Activated T-cell treated with anti-CD3 and anti-CD28 coated beads, Interleukin-2, amount 50 U/mL, for 72 hours (primary cell): Measurements from ENCODE around the gene MAGT1. TPM values are rescaled to one million over a fixed set of nuclear protein-coding genes. Genes with fewer than 3 reads are reported as not detected.

ENCODE experiments used
- ATAC-seq, 2 donors: fragments of 150-1000 bp; cut with Tn5 transposase; replicated peaks in 1 of 2; 2 replicates each; pipeline ENCODE4 v1.10.0; 2021; ENCODE audit warnings: moderate library complexity in 2 of 2, mild to moderate bottlenecking in 1 of 2
- DNase-seq, 2 donors: peaks; one replicate each; pipeline ENCODE4 v3.0.0; 2021 to 2022; ENCODE audit warnings: mixed read lengths in 1 of 2
- H3K27ac Mint-ChIP-seq: one replicate; pipeline ENCODE4 v1.8.0; 2022; ENCODE audit warnings: mild to moderate bottlenecking, moderate library complexity, mixed read lengths
- H3K27me3 Mint-ChIP-seq: one replicate; pipeline ENCODE4 v1.8.0; 2022; ENCODE audit warnings: low read depth, mixed read lengths
- H3K36me3 Mint-ChIP-seq, 2 donors: one replicate each; pipeline ENCODE4 v1.8.0; 2022; ENCODE audit warnings: mixed read lengths in 2 of 2, mild to moderate bottlenecking in 1 of 2; ENCODE audit not compliant: insufficient read depth in 2 of 2
- H3K4me1 Mint-ChIP-seq: one replicate; pipeline ENCODE4 v1.8.0; 2022; ENCODE audit warnings: low read depth, mixed read lengths
- H3K4me3 Mint-ChIP-seq, 2 donors: one replicate each; pipeline ENCODE4 v1.8.0; 2022; ENCODE audit warnings: mild to moderate bottlenecking in 2 of 2, mixed read lengths in 2 of 2, moderate library complexity in 2 of 2
- H3K9me3 Mint-ChIP-seq, 2 donors: one replicate each; pipeline ENCODE4 v1.8.0; 2022; ENCODE audit warnings: mixed read lengths in 2 of 2
- total RNA-seq, 2 donors: library from RNA; stranded (reverse); gene quantifications; one replicate each; pipeline ENCODE4 v1.2.3, GENCODE V29; 2022

The MAGT1 gene
- total RNA-seq, 2 donors from 2014 or later, result 29.6 to 35.0 TPM

DNA sequence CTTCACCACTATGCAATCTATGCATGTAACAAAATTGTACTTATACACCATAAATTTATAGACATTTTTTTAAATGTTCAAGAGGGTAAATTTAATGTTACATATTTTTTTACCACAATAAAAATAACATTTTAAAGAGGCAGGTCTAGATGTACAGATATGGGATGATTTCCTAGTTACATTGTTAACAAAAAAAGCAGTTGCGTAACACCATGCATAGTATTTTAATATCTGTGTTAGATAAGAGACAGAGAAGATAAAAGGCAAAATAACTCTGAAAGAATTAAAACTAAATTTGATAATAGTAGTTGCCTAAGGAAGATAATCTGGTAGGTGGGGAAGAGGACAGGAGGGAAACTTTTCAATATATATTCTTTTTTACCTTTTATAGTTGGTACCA lies 100.1 kb downstream of the MAGT1 start:
- DNase-seq, result no peak
- Mint-ChIP-seq H3K27me3 (no peaks in the 10 kb centered on the region), H3K36me3 (no peaks in the 10 kb centered on the region), H3K4me1 (no peaks in the 10 kb centered on the region), H3K27ac (no peak overlapping the region), H3K9me3 (no peaks in the 10 kb centered on the region), H3K4me3 (no peak overlapping the region)
- no peak for ATAC-seq

DNA sequence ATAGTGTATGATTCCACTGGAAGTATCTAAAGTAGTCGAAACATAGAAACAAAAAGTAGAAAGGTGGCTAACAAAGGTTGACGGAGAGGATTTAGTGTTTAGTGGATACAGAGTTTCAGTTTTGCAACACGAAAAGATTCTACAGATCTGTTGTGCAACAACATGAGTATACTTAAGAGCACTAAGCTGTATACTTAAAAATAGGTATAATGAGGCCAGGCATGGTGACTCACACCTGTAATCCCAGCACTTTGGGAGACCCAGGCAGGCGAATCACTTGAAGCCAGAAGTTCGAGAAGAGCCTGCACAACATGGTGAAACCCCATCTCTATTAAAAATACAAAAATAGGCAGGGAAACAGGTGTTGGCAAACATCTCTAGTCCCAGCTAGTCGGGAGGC lies 101.3 kb downstream of the MAGT1 start:
- H3K36me3 Mint-ChIP-seq, result no peaks in the 10 kb centered on the region
- no peak for ATAC-seq
- no peaks in the 10 kb centered on the region for H3K9me3 Mint-ChIP-seq
- H3K4me1 Mint-ChIP-seq, result no peaks in the 10 kb centered on the region
- no peak overlapping the region for H3K4me3 Mint-ChIP-seq
- DNase-seq, result no peak
- no peaks in the 10 kb centered on the region for H3K27me3 Mint-ChIP-seq
- no peak overlapping the region for H3K27ac Mint-ChIP-seq

DNA sequence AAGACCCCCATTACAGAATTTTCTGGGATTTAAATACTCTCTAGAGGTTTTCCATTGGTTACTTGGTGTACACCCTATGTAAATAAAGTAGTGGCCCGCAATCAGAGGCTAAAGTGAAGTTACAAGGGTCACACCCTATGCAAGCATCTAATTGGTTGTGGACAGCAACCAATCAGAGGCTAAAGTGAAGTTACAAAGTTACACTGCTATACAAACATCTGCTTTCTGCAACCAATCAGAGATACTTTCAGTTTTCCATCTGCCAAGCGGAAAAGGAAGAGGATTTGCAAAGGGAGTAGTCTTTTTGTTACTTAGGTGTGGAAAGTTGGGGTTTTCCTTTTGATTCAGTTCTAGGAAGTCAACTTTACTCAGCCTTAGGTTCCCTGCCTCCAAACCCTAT lies 107.2 kb downstream of the MAGT1 start:
- peak in 1 of 2 donors; percentile 13 for DNase-seq
- H3K36me3 Mint-ChIP-seq, result peaks cover 2% of the 10 kb centered on the region in 2 donors
- H3K9me3 Mint-ChIP-seq, result no peaks in the 10 kb centered on the region
- H3K27me3 Mint-ChIP-seq, result no peaks in the 10 kb centered on the region
- H3K27ac Mint-ChIP-seq, result peak overlapping the region; percentile 75
- peak; percentile 50 to 59 for ATAC-seq
- peaks cover 5% of the 10 kb centered on the region for H3K4me1 Mint-ChIP-seq
- peak overlapping the region; percentile 63 to 90 for H3K4me3 Mint-ChIP-seq

DNA sequence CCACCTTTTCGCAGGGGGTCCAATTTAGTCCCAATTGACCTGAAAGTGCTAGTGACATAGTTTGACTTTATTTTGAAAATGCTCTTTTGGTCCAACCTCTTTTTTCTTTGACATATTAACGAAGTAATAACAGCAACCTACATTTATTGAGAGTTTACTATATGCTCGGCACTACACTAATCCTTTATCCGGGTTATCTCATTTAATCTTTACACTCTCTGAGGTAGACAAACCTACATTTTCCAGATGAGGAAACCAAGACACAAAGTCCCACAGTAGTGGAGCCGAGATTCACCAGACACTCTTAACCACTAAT lies 108.9 kb downstream of the MAGT1 start:
- peaks cover 2% of the 10 kb centered on the region in 2 donors for H3K36me3 Mint-ChIP-seq
- peak overlapping the region; percentile 95 to 100 for H3K4me3 Mint-ChIP-seq
- DNase-seq (no peak), ATAC-seq (peak in 1 of 2 donors; percentile 5)
- H3K27ac Mint-ChIP-seq, result peak overlapping the region; percentile 100
- H3K27me3 Mint-ChIP-seq, result no peaks in the 10 kb centered on the region
- H3K9me3 Mint-ChIP-seq, result no peaks in the 10 kb centered on the region
- H3K4me1 Mint-ChIP-seq, result peaks cover 5% of the 10 kb centered on the region

DNA sequence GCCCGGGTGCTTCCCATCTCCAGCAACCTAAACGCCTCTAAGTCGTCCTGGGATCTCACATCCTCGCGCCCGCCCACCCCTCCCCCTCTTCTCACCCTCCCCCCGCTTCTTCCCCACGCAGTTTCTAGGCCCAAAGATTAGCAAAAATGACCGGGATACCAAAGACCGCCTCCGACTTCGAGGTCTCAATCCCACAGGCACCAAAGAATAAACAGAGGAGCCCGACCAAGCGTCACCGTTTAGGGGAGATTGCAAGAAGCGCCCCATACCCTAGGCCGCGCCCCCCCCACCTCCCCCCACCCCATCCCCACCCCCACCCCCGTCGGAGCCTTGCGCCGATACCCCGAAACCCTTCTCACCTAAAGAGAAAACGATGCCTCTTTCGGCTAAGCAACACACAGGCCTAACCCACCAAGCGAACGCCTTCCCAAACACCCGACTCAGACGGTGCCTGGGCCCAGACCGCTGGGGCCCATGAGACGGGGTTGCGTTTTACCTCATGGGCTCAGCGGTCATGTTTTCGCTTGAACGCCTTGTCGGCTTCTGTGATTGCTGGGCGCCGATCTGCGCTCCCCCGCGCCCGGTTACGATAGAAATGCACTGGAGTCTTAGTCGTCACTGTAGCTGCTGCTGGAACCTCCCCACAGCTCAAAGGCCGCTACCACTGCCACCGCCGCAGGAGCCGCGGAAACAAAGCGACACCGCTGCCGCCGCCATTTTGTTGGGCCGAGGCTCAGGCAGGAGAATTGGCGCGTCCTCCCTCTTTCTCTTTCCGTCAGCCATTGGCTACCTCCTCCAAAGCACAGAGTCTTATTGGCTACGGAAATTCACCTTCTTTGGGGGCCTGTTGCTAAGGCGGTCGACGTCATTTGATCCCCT lies 109.5 kb downstream of the MAGT1 start, which contains the start of gene ATRX:
TSS of gene ATRX (minus strand) at position 731 of the 879 bp plus-strand sequence. CDS start at position 516, 215 bp downstream.
- DNase-seq (peak; percentile 71 to 81), ATAC-seq (peak; percentile 92 to 95)
- H3K4me3 Mint-ChIP-seq, result peak within 1 kb of the TSS; percentile 95 to 100
- peaks cover 2% of the 10 kb centered on the region in 2 donors for H3K36me3 Mint-ChIP-seq
- no peaks in the 10 kb centered on the region for H3K27me3 Mint-ChIP-seq
- no peaks in the 10 kb centered on the region for H3K9me3 Mint-ChIP-seq
- H3K4me1 Mint-ChIP-seq, result peaks cover 5% of the 10 kb centered on the region
- peak within 1 kb of the TSS; percentile 100 for H3K27ac Mint-ChIP-seq

DNA sequence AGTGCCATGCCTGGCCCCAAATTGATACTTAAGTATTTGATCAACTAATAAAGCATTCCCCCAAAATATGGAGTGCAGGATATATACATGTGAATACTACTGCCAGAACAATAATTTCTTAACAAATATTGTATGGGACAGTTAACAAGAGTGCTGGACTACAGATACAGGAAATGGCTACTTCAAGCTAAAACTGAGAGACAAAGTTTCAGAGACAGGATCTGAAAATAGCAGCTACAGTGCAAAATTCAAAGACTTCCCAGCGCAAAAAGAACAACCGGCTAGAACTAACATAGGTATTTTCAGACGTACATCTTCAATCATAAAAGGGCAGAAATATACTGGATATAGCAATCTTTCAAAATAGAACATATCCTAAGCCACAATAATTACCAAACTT lies 115.5 kb downstream of the MAGT1 start:
- no peak for DNase-seq
- Mint-ChIP-seq H3K4me3 (peak overlapping the region in 1 of 2 donors; percentile 63), H3K4me1 (peaks cover 20% of the 10 kb centered on the region), H3K36me3 (no peaks in the 10 kb centered on the region), H3K9me3 (no peaks in the 10 kb centered on the region), H3K27me3 (no peaks in the 10 kb centered on the region), H3K27ac (peak overlapping the region; percentile 30)
- ATAC-seq, result no peak

DNA sequence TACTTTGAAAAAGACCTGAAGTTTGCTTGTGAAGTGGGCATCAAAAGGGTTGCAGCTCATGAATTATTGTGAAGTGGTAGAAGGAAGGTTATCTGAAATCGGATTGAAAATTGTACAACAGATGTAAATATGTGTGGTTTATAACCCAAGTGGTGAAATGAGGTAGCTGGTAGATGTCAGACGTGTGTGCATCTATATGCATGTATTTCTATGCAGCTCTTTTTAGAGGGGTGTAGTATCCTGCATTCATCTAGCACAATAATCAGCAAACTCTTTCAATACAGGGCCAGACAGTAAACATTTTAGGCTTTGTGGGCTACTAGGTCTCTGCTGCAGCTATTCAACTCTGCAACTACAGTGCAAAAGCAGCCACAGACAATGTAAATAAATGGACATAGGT lies 118.6 kb downstream of the MAGT1 start:
- no peak overlapping the region for H3K4me3 Mint-ChIP-seq
- H3K36me3 Mint-ChIP-seq, result no peaks in the 10 kb centered on the region
- no peaks in the 10 kb centered on the region for H3K9me3 Mint-ChIP-seq
- no peak for ATAC-seq
- no peak overlapping the region for H3K27ac Mint-ChIP-seq
- no peak for DNase-seq
- H3K27me3 Mint-ChIP-seq, result no peaks in the 10 kb centered on the region
- H3K4me1 Mint-ChIP-seq, result peaks cover 28% of the 10 kb centered on the region

Other genes with a start within 250 kb of the MAGT1 start
- gene ATRX, start 109.2 kb downstream of the MAGT1 start, total RNA-seq, result 10 to 100 TPM; 74.5 to 77.0 TPM
- gene COX7B, start 4.0 kb upstream of the MAGT1 start, total RNA-seq, result 100 to 1,000 TPM; 145 to 148 TPM
- gene ATP7A, start 15.3 kb upstream of the MAGT1 start, total RNA-seq, result 10 to 100 TPM in 1 of 2 donors, 1 to 10 TPM in 1; 9.9 to 10.1 TPM
- not detected for gene PGAM4, start 74.2 kb upstream of the MAGT1 start, total RNA-seq
- gene PGK1, start 208.8 kb upstream of the MAGT1 start, total RNA-seq, result 100 to 1,000 TPM; 345 to 457 TPM
- 10 to 100 TPM; 19.9 to 30.6 TPM for gene TAF9B, start 244.2 kb upstream of the MAGT1 start, total RNA-seq